Left cardiac atrium (tissue), 4 donors: ENCODE results near the gene SYTL2. TPM values are rescaled to one million over a fixed set of nuclear protein-coding genes. Genes with fewer than 3 reads are reported as not detected.

Source experiments
- ATAC-seq, 2 donors: fragments of 200-7000 bp; cut with Tn5 transposase; one replicate each; pipeline ENCODE4 v1.9.1; 2020; ENCODE audit warnings: mild to moderate bottlenecking in 2 of 2, moderate library complexity in 2 of 2
- DNase-seq: peaks from one replicate; pipeline ENCODE4 v3.0.0-alpha.2; 2020
- intact Hi-C, 2 donors: fragments of 100-400 bp; cut with DNase I; formaldehyde crosslinking; loops; one replicate each; pipeline versions ENCODE4 v1.14.1 to v1.15.1; 2022 to 2023
- total RNA-seq, 2 donors: library from RNA; stranded (reverse); fragmentation: NEBNext Ultra II Directional; extraction: Animal tissue kit (Norgen Biotek cat#: 25700); gene quantifications; one replicate each; pipeline ENCODE4 v1.2.1, GENCODE V29; 2021
- donor health status: DM: no; HTN: yes; CAD: no.
- donor health status: DM: no; HTN: yes; CAD: no; lungs with severe emphysema.
- donor health status: DM: yes; HTN: yes; CAD: no.
- donor health status: Dilated cardiomyopathy.

Gene SYTL2
- total RNA-seq, 2 donors from 2014 or later: 7.2 to 12.4 TPM

DNA sequence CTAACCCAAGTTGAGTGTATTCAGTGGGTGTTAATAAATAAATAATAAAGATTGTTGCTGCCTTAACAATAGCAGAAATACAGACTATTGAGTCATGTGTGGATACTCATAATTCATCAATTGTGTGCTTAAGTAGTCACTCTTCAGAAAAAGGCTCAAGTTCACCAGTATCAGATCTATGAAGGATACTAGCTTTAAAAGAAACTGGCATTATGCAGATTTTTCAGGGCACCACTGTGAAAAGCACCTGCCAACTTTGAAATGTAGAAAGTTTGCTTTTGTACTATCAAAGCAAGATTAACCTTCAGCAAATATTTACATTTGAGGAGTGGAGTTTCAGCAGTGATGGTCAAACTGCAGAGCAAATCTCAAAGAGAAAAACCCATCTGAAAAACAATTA, 20.1 kb upstream of the SYTL2 start:
- DNase-seq (no peak), ATAC-seq (no peak)
- intact Hi-C loops: no loop called here

DNA sequence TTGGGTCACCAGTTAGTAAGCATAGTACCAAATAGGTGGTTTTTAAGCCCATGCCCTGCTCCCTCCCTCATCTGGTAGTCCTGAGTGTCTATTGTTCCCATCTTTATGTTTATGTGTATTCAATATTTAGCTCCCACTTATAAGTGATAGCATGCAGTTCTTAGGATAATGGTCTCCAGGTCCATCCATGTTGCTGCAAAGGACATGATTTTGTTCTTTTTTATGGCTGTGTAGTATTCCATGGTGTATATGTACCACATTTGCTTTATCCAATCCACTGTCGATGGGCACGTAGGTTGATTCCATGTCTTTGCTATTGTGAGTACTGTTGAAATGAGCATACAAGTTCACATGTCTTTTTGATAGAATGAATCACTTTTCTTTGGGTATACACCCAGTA, 18.2 kb upstream of the SYTL2 start:
- DNase-seq: no peak

DNA sequence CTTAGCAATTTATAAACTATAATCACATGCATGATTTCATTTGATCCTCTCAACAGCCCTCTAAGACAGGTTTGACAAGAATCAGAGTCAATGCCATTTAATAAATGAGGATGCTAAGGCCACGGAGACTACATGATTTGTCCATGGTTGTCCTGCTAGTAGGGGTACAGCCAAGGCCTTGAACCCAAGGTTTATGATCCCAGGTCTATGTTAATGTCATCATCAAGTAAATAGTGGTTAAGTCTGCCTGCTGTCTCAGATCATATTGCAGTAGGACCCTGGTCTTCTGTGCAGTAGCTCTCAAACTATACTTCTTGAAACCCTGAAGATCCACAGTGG, 17.7 kb upstream of the SYTL2 start:
- intact Hi-C loops: loop anchor here in 1 of 2 donors (10.0 kb wide), 1 partner anchor 134 kb away; no protein-coding TSS in a partner anchor
- no peak for DNase-seq
- ATAC-seq: no peak

More for the DNA sequence above, 18.2 kb upstream of the SYTL2 start:
- intact Hi-C loops: loop anchor here in 1 of 2 donors (10.0 kb wide), 1 partner anchor 134 kb away; no protein-coding TSS in a partner anchor
- ATAC-seq: no peak

DNA sequence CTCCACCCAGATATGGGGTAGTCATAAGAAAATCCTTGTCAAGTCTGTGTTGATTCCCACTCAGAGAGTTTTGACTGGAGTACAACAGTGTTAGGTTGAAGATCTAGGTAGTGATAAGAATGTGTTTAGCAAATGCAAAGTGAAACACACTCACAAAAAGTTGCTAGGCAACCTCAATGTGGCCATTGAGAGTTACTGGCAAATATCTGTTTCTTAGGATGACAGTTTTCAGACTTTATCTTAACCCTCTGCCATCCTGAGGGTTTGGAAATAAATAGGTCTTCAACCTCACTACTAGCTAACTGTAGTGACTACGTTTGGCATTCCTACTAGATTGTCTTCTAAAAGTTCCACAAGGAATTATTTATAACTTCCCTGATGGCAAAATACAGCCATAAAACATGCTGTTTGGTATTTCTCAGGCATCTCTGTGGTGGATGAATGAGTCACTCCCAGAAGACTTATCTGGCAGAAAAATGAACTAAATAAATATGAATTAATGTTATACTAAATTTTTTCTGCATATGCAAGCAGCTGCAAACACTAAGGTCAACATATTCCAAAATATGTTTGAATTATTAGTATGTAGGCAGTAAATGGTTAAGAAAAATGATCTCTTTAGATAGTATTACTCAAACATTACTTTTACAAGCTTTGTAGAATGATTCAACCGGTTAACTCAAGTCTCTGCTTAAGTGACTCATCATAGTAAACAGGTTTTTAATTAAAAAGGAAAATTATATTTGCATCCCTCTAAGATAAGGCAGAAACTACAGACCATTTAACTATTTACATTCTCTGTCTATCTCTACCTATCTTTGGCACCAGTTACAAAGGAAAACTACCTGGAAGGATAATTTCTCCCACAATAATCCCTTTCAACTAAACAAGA, 17.1 kb upstream of the SYTL2 start:
- DNase-seq (no peak), ATAC-seq (peak in 1 of 2 donors; percentile 51)
- intact Hi-C loops: loop anchor here (2.0 to 10.0 kb wide), 2 partner anchors 133 to 233 kb away; no protein-coding TSS in a partner anchor

DNA sequence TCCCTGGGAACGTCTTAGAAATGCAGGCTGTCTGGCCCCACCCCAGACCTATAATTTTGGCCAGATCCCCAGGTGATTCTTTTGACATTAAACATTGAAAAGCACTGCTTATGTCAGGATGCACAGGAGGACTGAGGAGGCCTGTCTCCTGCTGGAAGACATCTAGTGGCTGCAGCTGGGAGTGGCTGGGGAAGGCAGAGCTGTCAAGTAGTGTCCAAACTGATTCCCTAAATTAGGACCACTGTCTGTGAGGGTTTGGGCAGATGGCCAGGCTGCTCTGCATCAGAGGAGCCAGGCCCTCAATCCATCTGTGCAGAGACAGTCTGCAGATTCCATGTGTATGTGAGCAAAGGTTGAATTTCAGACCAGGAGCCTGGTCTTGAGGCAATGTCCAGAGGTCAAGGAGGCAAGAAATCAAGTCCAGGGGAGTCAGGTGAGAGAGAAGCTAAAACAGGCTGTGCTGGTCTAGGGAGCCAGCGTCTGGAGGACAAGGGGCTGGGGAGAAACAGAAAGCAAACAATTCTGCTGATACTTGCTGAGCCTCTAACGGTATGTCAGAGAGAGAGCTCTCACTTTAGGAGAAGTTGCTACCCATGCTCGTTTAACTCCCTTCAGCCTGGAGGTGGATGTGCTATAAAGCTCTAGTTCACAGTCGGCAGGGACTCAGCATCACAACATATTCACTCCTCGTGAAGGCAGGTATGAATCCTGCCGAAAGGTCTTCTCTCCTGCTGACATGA, 15.3 kb upstream of the SYTL2 start:
- ATAC-seq (peak; percentile 61 to 70), DNase-seq (peak; percentile 46)
- intact Hi-C loops: loop anchor here (2.0 to 10.0 kb wide), 2 partner anchors 131 to 231 kb away; no protein-coding TSS in a partner anchor

DNA sequence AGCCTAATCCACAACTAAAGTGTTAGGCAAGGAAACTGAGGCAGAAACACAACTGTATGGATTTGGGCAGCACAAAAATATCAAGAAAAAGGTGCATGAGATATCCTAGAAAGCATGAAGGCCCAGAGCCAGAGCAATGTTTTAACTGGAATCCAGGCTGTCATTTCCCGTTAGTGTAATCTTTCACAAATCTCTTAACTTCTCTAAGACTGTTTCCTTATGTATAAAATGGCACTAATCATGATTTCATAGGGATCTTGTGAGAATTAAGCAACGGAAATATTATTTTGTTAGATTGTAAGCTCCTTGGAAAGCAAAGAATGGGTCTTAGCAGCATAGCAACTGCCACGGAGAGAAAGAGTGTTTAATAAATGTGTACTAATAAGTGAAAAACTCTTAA, 14.7 kb upstream of the SYTL2 start:
- intact Hi-C loops: loop anchor here (2.0 to 10.0 kb wide), 2 partner anchors 131 to 231 kb away; no protein-coding TSS in a partner anchor
- DNase-seq (no peak), ATAC-seq (no peak)

DNA sequence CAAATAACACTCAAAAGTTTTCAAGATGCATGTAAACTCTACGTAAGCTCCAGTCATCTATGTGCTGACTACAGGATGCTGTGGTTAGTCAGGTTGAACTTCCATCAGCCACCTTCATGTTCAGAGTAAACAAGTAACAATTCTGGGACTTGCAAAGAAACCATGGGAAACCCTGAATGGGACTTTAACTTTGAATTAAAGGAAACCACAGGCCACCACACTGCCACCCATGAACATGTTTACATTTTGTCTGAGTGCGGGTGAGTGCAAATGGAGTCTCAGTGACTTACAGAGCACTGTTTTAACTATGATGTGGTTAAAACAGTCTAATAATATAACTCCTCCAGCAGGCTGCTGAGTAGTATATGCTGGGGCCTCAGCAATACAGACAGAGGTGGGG, 12.9 kb upstream of the SYTL2 start:
- ATAC-seq (peak; percentile 13 to 28), DNase-seq (no peak)
- intact Hi-C loops: loop anchor here (5.0 to 10.0 kb wide), 2 partner anchors 127 to 129 kb away; no protein-coding TSS in a partner anchor

DNA sequence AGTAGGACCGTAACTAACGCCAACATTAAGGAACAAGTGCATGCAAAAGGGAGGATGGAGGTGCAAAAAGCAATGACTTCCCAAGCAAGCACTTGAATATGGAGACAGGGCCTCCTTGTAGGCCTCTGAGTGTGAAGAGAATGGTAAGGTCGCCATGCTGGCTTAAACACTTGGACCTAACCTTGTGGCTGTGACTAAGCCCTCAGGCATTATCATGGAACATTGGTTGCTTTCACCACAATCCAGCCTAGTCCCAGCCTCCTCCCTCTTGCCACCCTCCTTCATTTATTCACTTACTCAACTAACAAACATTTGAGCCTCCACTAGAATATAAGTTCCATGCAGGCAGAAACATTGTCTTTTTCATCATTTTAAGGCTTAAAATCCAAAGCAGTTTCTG, 11.9 kb upstream of the SYTL2 start:
- intact Hi-C loops: loop anchor here (5.0 to 10.0 kb wide), 2 partner anchors 126 to 128 kb away; no protein-coding TSS in a partner anchor
- DNase-seq (no peak), ATAC-seq (no peak)

DNA sequence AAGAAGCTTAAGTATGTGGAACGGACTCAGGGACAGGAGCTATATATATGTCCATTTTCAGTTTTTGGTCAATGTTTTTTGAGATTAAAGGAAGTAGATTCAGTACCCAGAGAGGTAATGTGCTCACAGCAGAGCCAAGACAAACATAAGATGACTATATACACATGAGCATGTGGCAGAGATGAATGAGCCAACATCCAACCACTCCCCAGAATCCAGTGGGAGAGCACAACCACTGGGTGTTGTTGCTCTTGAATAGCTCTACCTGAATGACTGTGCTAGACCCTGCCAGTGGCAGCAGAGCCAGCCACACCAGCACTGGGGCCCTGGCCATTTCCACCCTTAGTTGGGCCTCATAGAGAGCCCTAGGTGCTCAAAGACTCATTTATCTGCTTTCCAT, 10.7 kb upstream of the SYTL2 start:
- no peak for DNase-seq
- peak in 1 of 2 donors; percentile 18 for ATAC-seq
- intact Hi-C loops: loop anchor here (5.0 to 10.0 kb wide), 2 partner anchors 124 to 127 kb away; no protein-coding TSS in a partner anchor

DNA sequence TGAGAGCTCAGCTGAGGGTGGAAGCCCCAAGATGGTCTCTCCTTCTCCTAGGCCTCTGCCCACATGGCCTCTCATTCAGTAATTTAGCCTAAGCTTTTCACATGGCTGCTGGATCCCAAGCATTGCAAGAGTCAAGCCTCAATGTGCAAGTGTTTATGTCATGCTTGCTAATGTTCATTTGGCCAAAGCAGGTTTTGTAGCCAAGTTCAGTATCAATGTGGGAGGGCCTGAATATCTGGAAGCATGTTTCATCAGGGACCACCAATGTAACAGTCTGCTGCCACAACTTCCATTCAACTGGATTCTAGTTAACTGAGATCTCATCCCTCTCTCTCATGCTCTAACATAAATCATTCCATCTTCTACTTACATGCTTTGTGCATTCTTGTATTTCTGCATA, 8.5 kb upstream of the SYTL2 start:
- DNase-seq (no peak), ATAC-seq (no peak)
- intact Hi-C loops: no loop called here

DNA sequence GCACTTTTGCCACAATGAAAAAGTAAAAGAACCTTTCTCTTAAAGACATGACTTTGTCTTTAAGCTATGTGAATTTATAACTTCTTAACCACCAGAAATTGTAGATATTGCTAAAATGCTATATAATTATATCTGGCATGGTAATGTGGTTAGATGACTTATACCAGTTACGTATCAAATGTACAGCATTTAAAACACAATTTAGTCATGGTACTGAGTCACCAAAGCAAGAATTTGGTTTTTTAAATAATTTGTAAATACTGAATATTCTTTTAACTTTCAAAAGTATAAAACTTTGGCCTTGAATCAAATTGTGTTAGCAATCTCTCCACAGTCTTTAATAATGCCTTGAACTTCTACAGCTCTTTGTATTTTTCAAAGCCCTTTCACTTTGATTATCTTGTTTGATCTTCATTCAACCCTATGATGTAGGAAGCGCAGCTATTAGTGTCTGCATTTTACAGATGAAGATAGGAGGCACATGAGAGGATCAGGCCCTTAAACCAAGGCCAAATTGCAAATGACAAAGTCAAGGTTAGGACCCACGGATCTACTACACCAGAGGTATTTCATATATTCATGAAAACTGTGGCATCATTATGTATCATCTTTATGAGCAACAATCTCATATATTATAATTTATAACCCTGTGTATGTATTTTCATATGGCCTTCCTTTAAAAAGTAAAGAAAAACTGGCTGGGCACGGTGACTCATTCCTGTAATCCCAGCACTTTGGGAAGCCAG, 4.4 kb upstream of the SYTL2 start:
- ATAC-seq (no peak), DNase-seq (no peak)
- intact Hi-C loops: no loop called here

DNA sequence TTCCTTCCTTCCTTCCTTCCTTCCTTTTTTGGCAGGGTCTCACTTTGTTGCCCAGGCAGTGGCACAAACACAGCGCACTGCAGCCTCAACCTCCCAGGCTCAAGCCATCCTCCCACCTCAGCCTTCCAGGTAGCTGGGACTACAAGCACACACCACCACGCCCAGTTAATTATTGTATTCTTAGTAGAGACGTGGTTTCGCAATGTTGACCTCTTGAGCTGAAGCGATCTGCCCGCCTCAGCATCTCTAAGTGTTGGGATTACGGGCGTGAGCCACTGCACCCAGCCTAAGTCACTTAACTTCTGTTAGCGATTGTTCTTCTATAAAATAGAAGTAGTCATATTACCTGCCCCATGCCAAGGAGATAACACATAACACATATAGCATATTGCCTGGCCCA, 2.8 kb upstream of the SYTL2 start:
- ATAC-seq (no peak), DNase-seq (no peak)
- intact Hi-C loops: no loop called here

DNA sequence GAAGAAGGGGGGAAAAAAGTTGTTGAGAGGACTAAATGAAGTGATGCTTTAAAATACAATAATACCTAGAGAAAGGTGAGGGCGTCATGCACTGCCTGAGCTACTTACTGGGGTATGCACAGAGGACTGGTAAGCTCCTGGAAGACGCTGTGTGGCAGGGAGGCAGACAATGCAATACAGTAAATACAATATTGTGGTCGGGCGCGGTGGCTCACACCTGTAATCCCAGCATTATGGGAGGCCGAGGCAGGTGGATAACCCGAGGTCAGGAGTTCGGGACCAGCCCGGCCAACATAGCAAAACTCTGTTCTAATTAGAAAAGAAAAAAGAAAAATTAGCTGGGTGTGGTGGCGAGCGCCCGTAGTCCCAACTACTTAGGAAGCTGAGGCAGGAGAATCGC, 683 bp upstream of the SYTL2 start:
- intact Hi-C loops: no loop called here
- no peak for ATAC-seq
- no peak for DNase-seq

DNA sequence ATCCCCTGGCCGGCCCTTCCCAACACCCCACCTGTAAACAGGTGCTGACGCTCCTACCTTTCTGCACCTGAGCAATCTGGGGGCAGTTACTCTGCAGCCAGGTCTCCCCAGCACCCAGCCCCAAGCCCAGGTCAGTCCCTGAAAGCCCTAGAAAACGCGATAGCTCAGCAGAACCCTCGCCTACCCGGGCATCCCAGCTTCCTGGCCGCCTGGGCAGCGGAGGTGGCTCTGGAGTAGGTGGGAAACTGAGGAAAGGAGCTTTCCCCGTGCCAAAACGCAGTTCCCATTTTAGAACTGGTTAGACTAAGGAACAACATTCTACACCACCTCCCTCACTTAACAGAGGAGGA, 445 bp downstream of the SYTL2 start:
- DNase-seq (no peak), ATAC-seq (peak; percentile 4 to 13)
- intact Hi-C loops: no loop called here

DNA sequence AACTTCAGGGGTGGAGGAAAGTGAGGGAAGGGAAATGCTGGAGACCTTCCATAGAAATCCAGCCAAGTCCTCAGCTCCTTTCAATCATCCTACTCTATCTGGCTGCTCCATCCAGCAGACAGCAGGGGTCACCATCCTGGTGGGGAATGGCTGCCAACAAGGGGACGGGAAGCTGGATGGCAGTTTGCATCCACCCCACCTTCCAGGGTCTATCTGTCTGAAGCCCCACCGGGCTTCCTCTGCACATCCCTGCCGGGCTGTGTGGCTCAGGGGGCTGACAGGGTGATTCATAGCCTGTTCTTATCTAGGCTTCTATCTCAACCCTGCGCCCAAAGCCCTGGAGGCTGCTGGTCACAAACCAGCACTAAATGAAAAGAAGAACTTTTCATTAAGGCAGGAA, 1.1 kb downstream of the SYTL2 start:
- no peak for DNase-seq
- ATAC-seq: peak in 1 of 2 donors; percentile 8
- intact Hi-C loops: no loop called here

DNA sequence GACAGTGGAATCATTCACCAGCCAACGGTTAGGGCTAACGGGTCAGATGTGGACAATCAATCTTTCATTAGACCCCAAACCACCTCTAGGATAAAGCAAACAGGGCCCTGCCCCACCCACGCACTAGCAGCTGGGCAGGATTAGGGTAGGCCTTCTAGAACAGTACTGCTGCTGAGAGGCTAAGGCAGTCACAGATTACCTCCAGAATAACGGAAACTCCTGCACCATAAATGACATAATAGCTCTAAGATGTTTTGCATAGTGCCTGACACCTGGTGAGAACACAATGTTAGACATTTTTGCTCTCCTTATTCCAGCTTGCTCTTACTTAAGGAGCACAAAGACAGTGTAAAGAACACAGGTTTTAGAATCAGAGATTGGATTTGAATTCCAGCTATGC, 1.8 kb downstream of the SYTL2 start:
- no peak for DNase-seq
- ATAC-seq: no peak
- intact Hi-C loops: no loop called here

DNA sequence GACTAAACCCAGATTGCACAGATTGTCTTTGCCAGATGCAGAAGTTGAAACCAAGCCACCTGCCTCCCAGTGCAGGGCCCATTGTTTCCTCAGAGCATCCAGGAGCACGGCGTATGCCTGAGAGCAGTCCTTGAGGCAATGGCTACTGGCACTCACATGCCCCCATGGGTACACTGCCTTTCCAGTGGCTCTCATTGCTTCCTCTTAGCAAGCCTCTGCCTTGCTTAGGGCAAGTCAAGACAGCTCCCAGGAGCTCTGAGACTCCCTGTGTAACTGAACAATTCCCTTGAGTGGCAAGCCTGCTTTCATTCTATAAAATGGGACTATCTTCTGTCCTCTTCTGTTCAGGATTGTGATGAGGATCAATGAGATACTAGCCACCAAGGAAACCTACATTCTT, 4.1 kb downstream of the SYTL2 start:
- DNase-seq (no peak), ATAC-seq (no peak)
- intact Hi-C loops: no loop called here

DNA sequence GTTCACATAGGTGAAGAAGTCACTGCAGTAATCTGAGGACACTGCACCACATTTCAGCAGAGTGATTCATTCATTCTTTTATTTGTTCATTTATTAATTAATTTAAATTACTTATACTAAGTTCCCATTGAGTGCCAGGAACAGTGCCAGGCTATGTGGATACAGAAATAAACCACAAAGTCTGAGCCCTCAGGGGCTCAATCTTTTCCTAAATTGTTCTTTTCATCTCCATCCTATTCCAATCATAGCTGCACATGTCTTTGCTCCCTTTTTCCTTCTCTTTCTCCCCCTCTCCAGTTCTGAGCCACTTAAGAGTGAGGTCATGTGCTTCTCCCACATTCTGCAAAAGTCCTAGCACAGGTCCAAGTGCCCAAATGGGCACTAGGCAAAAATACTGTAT, 4.9 kb downstream of the SYTL2 start:
- intact Hi-C loops: no loop called here
- no peak for DNase-seq
- no peak for ATAC-seq

DNA sequence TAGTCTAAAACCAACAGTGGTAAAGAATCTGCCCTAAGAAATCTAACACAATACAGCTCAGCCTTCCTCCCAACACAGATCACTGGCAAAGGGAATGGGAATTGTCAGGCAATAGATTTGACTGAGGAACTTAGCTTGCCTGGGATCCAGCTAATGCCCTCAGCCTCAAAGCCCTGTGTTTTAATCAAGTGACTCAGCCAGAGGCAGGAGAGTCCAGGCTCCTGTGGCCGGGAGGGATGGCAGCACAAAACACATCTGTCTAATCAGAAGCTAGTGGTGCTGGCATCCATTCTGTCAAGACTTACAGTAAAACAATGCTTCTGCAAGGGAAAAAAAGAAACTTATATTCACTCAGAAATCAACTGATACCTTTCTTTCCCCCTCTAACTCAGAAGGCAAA, 5.6 kb downstream of the SYTL2 start:
- ATAC-seq: no peak
- intact Hi-C loops: no loop called here
- no peak for DNase-seq
